CD4-positive, CD25-positive, alpha-beta regulatory T cell (primary cell): ENCODE data around the gene LAMB3. TPM values are rescaled to one million over a fixed set of nuclear protein-coding genes. Genes with fewer than 3 reads are reported as not detected.

Experiments used
- ATAC-seq, 2 donors: fragments of 150-1000 bp; cut with Tn5 transposase; one replicate each; pipeline ENCODE4 v1.10.0; 2021; ENCODE audit warnings: low read depth in 2 of 2, moderate number of reproducible peaks in 2 of 2, moderate library complexity in 1 of 2
- DNase-seq, 3 donors: peaks; one replicate each; pipeline versions ENCODE4 v3.0.0 to v3.0.0-alpha.2; 2012 to 2022; ENCODE audit warnings: mixed read lengths in 1 of 3
- H3K27ac ChIP-seq: one replicate; pipeline ENCODE4 v1.7.0; 2013; ENCODE audit warnings: mild to moderate bottlenecking, low read length; ENCODE audit not compliant: insufficient read depth, poor library complexity, severe bottlenecking
- H3K27me3 ChIP-seq: one replicate; pipeline ENCODE4 v1.7.0; 2013; ENCODE audit warnings: low read length; ENCODE audit not compliant: control insufficient read depth, insufficient read depth
- H3K36me3 ChIP-seq: one replicate; pipeline ENCODE4 v1.7.0; 2013; ENCODE audit warnings: mild to moderate bottlenecking, low read length, moderate library complexity; ENCODE audit not compliant: control insufficient read depth, insufficient read depth
- H3K4me1 ChIP-seq: 2 replicates; pipeline ENCODE4 v1.7.0; 2013; ENCODE audit warnings: mild to moderate bottlenecking, low read length; ENCODE audit not compliant: insufficient read depth, control insufficient read depth, poor library complexity, severe bottlenecking
- H3K4me3 ChIP-seq: one replicate; pipeline ENCODE4 v1.7.0; 2013; ENCODE audit warnings: low read depth, mild to moderate bottlenecking, low read length, moderate library complexity
- H3K9me3 ChIP-seq, 2 experiments: 1 replicate in 1 of 2; 2 replicates in 1 of 2; pipeline ENCODE4 v1.7.0; 2013; ENCODE audit warnings: low read length in 2 of 2, mild to moderate bottlenecking in 1 of 2, moderate library complexity in 1 of 2; ENCODE audit not compliant: control insufficient read depth in 2 of 2
- H3K27ac Mint-ChIP-seq, 3 donors: one replicate each; pipeline ENCODE4 v1.8.0; 2020 to 2022; ENCODE audit warnings: mild to moderate bottlenecking in 3 of 3, mixed read lengths in 3 of 3, moderate library complexity in 2 of 3
- H3K27me3 Mint-ChIP-seq: one replicate; pipeline ENCODE4 v1.8.0; 2022; ENCODE audit warnings: mild to moderate bottlenecking, mixed read lengths
- H3K36me3 Mint-ChIP-seq: one replicate; pipeline ENCODE4 v1.8.0; 2020; ENCODE audit warnings: mixed read lengths
- H3K4me1 Mint-ChIP-seq, 4 donors: one replicate each; pipeline ENCODE4 v1.8.0; 2020 to 2022; ENCODE audit warnings: mixed read lengths in 4 of 4, mild to moderate bottlenecking in 1 of 4
- H3K4me3 Mint-ChIP-seq, 4 donors: one replicate each; pipeline ENCODE4 v1.8.0; 2020 to 2022; ENCODE audit warnings: mild to moderate bottlenecking in 4 of 4, mixed read lengths in 4 of 4, moderate library complexity in 3 of 4
- H3K9me3 Mint-ChIP-seq, 7 donors: one replicate each; pipeline ENCODE4 v1.8.0; 2020 to 2022; ENCODE audit warnings: mixed read lengths in 7 of 7, mild to moderate bottlenecking in 3 of 7, moderate library complexity in 2 of 7
- polyA plus RNA-seq, 4 donors: library from polyadenylated mRNA; unstranded; fragments of 300-500 nt; fragmentation: Illumina TruSeq; gene quantifications; one replicate each; pipeline ENCODE4 v1.2.3, GENCODE V29; 2021
- total RNA-seq: library from RNA; stranded (reverse); gene quantifications from one replicate; pipeline ENCODE4 v1.2.3, GENCODE V29; 2022

Gene LAMB3
- total and polyA plus RNA-seq, 5 donors from 2014 or later: 0.24 to 0.96 (median 0.64) TPM; not detected in 1

DNA sequence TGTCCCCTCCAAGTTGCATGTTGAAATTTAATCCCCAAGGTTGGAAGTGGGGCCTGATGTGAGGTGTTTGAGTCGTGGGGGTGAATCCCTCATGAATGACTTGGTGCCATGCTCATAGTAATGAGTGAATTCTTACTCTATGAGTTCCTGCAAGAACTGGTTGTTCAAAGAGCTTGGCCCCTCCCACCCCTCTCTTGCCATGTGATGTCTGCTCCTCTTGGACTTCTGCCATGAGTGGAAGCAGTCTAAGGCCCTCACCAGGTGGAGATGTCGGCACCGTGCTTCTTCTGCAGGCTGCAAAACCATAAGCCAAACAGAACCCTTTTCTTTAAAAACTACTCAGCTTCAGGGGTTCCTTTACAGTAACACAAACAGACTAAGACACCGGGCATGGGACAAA, 37.3 kb upstream of the LAMB3 start:
- Histone ChIP-seq H3K9me3 (no peaks in the 10 kb centered on the region), H3K4me3 (no peak overlapping the region), H3K27ac (no peak overlapping the region), H3K36me3 (no peaks in the 10 kb centered on the region), H3K27me3 (no peaks in the 10 kb centered on the region), H3K4me1 (peaks cover 18% of the 10 kb centered on the region)
- Mint-ChIP-seq H3K36me3 (peaks cover 4% of the 10 kb centered on the region), H3K9me3 (no peaks in the 10 kb centered on the region), H3K4me3 (no peak overlapping the region), H3K27me3 (peaks cover 18% of the 10 kb centered on the region), H3K27ac (no peak overlapping the region), H3K4me1 (peaks cover 16 to 48% (median 26%) of the 10 kb centered on the region in 4 donors)
- DNase-seq (no peak), ATAC-seq (no peak)

DNA sequence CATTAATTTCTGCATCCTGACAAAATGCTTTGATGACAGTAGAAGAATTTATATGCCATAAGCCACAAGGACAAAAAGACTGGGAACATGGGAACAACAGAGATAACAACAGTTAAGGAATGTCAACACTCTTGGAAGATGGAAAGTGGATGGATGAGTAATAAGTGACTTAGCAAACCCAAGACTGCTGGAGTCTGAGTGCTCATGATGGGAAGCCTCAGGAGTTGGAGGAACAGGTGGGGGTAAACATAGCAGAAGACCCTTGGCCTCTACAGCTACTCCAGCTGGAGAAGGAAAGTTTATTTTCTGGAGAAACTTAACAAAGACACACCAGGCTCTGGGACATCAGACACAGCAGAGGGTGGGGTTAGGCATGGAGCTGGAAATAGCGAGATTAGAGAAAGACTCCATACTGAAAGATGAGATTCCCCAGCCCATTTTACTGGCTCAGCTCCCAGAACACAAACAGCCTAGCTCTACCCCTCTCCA, 36.6 kb upstream of the LAMB3 start:
- Mint-ChIP-seq H3K9me3 (no peaks in the 10 kb centered on the region), H3K4me3 (no peak overlapping the region), H3K27ac (no peak overlapping the region), H3K36me3 (peaks cover 4% of the 10 kb centered on the region), H3K27me3 (peaks cover 13% of the 10 kb centered on the region), H3K4me1 (peaks cover 16 to 48% (median 26%) of the 10 kb centered on the region in 4 donors)
- DNase-seq: no peak
- no peak for ATAC-seq
- H3K27ac ChIP-seq: no peak overlapping the region
- H3K4me3 ChIP-seq: no peak overlapping the region
- H3K36me3 ChIP-seq: no peaks in the 10 kb centered on the region
- H3K27me3 ChIP-seq: no peaks in the 10 kb centered on the region
- no peaks in the 10 kb centered on the region for H3K9me3 ChIP-seq
- H3K4me1 ChIP-seq: peaks cover 18% of the 10 kb centered on the region

DNA sequence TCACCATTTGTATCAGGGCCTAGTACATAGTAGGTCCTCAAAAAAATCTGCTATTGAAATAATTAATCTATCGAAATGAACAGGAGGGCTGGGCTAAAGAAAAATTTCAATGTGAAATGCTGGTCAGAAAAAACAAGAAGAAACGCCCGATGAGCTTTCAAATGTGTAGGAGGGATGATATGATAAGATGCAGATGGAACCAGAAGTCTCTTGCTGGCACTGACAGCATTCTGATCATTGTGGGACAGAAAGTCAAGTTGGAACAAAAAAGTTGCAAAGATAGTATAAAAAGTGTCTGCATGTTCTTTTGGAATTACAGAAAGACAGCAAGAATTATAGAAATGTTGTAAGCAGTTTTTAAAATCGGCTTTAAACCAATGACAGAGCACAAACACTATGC, 34.1 kb upstream of the LAMB3 start:
- no peaks in the 10 kb centered on the region for H3K9me3 ChIP-seq
- Mint-ChIP-seq H3K9me3 (no peaks in the 10 kb centered on the region), H3K4me3 (peak overlapping the region; percentile 12 to 86 (median 62)), H3K27ac (peak overlapping the region in 1 of 3 donors; percentile 9), H3K4me1 (peaks cover 11 to 37% (median 23%) of the 10 kb centered on the region in 4 donors), H3K27me3 (peaks cover 16% of the 10 kb centered on the region), H3K36me3 (peaks cover 4% of the 10 kb centered on the region)
- ATAC-seq (no peak), DNase-seq (no peak)
- no peaks in the 10 kb centered on the region for H3K36me3 ChIP-seq
- peaks cover 11% of the 10 kb centered on the region for H3K27me3 ChIP-seq
- no peak overlapping the region for H3K27ac ChIP-seq
- peaks cover 18% of the 10 kb centered on the region for H3K4me1 ChIP-seq
- H3K4me3 ChIP-seq: peak overlapping the region; percentile 42

DNA sequence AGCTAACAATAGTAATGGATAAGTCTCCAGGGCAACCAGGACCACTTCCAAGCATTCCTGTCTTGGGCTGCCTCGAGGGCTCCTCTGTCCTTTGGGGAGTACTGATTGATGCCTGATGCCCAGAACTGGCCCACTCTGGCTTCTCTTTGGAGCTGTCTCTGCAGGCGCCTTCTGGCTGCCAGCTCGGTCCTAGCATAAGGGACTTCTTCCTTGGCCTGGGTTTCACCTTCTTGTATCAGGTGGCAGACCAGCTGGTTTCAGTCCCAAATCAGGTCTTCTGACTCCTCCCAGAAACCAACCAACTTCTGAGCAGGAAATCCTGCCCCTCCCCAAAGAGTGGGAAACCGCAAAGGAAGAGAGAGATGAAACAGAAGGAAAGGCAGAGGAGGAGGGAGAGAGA, 33.6 kb upstream of the LAMB3 start:
- peak in 1 of 3 donors; percentile 71 for DNase-seq

DNA sequence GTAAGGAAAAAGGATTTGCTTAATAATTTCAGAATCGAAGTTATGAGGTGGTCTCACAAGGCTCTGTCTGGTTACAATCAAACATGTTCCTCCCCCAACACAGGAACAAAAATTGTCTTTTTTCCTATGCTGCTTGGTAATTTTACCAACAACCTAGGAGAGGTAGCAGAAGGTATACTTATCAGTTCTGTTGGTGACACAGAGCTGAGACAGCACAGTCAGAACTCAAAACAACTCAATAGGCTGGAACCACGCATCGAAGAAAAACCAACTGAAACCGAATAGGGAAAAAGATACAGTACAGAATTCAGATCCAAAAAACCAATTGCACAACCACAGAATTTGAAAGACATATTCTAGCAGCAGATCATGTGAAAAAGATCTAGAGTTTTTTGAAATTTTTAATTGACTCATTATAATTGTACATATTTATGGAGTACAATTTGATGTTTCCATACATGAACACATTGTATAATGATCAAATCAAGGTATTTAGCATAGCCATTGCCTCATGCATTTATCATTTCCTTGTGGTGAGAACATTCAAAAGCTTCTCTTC, 26.8 kb upstream of the LAMB3 start:
- Histone ChIP-seq H3K4me1 (peaks cover 13% of the 10 kb centered on the region), H3K4me3 (no peak overlapping the region), H3K9me3 (peaks cover 0 to 3% of the 10 kb centered on the region in 2 experiments), H3K27ac (no peak overlapping the region), H3K36me3 (no peaks in the 10 kb centered on the region), H3K27me3 (peaks cover 49% of the 10 kb centered on the region)
- peaks cover 74% of the 10 kb centered on the region for H3K27me3 Mint-ChIP-seq
- no peak for ATAC-seq
- H3K9me3 Mint-ChIP-seq: peaks cover 0 to 5% (median 0%) of the 10 kb centered on the region in 7 donors
- no peak for DNase-seq
- H3K36me3 Mint-ChIP-seq: no peaks in the 10 kb centered on the region
- H3K4me1 Mint-ChIP-seq: peaks cover 0 to 24% (median 11%) of the 10 kb centered on the region in 4 donors
- no peak overlapping the region for H3K4me3 Mint-ChIP-seq
- no peak overlapping the region for H3K27ac Mint-ChIP-seq

More for the DNA sequence above, 33.6 kb upstream of the LAMB3 start:
- Histone ChIP-seq H3K36me3 (no peaks in the 10 kb centered on the region), H3K4me3 (peak overlapping the region; percentile 42), H3K4me1 (peaks cover 18% of the 10 kb centered on the region), H3K27ac (no peak overlapping the region), H3K27me3 (peaks cover 13% of the 10 kb centered on the region), H3K9me3 (peaks cover 0 to 2% of the 10 kb centered on the region in 2 experiments)
- Mint-ChIP-seq H3K4me1 (peaks cover 11 to 37% (median 23%) of the 10 kb centered on the region in 4 donors), H3K4me3 (peak overlapping the region; percentile 12 to 86 (median 62)), H3K9me3 (no peaks in the 10 kb centered on the region), H3K27me3 (peaks cover 21% of the 10 kb centered on the region), H3K27ac (peak overlapping the region in 2 of 3 donors; percentile 9 to 63), H3K36me3 (peaks cover 4% of the 10 kb centered on the region)
- ATAC-seq: no peak

DNA sequence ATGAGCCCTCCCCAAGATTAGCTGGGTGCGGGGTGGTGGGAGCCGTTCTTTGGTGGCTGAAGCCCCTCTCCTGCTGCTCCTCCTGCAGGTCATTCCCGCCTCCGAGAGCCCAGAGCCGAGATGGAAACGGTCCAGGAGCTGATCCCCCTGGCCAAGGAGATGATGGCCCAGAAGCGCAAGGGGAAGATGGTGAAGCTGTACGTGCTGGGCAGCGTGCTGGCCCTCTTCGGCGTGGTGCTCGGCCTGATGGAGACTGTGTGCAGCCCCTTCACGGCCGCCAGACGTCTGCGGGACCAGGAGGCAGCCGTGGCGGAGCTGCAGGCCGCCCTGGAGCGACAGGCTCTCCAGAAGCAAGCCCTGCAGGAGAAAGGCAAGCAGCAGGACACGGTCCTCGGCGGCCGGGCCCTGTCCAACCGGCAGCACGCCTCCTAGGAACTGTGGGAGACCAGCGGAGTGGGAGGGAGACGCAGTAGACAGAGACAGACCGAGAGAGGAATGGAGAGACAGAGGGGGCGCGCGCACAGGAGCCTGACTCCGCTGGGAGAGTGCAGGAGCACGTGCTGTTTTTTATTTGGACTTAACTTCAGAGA, 23.4 kb upstream of the LAMB3 start:
- H3K27me3 Mint-ChIP-seq: peaks cover 71% of the 10 kb centered on the region
- H3K27ac ChIP-seq: no peak overlapping the region
- no peak for ATAC-seq

DNA sequence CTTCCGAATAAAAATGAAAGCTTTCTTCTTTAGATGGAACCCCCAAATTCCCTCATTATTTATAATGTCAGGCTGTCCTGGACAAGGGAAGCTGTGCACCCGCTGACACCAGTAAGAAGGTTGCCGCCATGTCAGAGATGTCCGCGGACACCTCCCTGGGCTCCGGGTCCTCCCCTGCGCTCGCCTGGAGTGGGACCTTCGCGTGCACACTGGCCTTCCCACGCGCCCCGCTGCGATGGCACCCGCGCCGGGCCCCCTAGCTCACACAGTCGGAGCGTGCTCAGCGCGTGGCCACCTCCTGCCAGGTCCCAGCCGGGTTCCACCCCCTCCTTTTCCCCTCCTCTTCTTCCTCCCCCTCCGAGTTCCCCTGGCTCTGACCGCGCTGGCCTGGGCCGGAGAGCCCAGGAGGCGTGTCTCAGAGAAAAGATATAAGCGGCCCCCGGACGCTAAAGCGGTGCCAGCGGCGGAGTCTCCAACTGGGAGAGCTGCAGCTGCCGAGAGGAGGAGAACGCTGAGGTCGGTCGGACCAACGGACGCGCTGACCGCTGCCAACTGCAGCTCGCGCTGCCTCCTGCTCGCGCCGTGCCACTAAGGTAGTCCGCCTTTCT, 22.8 kb upstream of the LAMB3 start, which contains the start of gene G0S2:
Gene G0S2, plus strand, starts transcription at position 456 of the 608 bp plus-strand sequence. CDS start 273 bp downstream, outside the sequence.
- no peak for DNase-seq
- H3K27ac Mint-ChIP-seq: peak within 1 kb of the TSS in 2 of 3 donors; percentile 1 to 32
- peaks cover 69% of the 10 kb centered on the region for H3K27me3 Mint-ChIP-seq

More for the DNA sequence above, 23.4 kb upstream of the LAMB3 start:
- Mint-ChIP-seq H3K4me3 (peak overlapping the region in 3 of 4 donors; percentile 26 to 82 (median 69)), H3K9me3 (peaks cover 0 to 8% (median 0%) of the 10 kb centered on the region in 7 donors), H3K36me3 (no peaks in the 10 kb centered on the region), H3K4me1 (peaks cover 0 to 38% (median 23%) of the 10 kb centered on the region in 4 donors), H3K27ac (no peak overlapping the region)
- no peak overlapping the region for H3K4me3 ChIP-seq
- no peaks in the 10 kb centered on the region for H3K9me3 ChIP-seq
- peaks cover 22% of the 10 kb centered on the region for H3K4me1 ChIP-seq
- no peak for DNase-seq
- peaks cover 47% of the 10 kb centered on the region for H3K27me3 ChIP-seq
- H3K36me3 ChIP-seq: no peaks in the 10 kb centered on the region

More for the DNA sequence above, 22.8 kb upstream of the LAMB3 start, which contains the start of gene G0S2:
- H3K36me3 ChIP-seq: no peaks in the 10 kb centered on the region
- H3K9me3 Mint-ChIP-seq: peaks cover 0 to 8% (median 0%) of the 10 kb centered on the region in 7 donors
- no peaks in the 10 kb centered on the region for H3K9me3 ChIP-seq
- H3K4me3 Mint-ChIP-seq: peak within 1 kb of the TSS; percentile 26 to 82 (median 70)
- peaks cover 0 to 38% (median 23%) of the 10 kb centered on the region in 4 donors for H3K4me1 Mint-ChIP-seq
- H3K36me3 Mint-ChIP-seq: no peaks in the 10 kb centered on the region
- peak in 1 of 2 donors; percentile 17 for ATAC-seq
- H3K27ac ChIP-seq: no peak within 1 kb of the TSS
- H3K4me1 ChIP-seq: peaks cover 22% of the 10 kb centered on the region
- H3K27me3 ChIP-seq: peaks cover 48% of the 10 kb centered on the region
- H3K4me3 ChIP-seq: no peak within 1 kb of the TSS
